ENCODE measurements around the gene GABARAPL1. TPM values are rescaled to one million over a fixed set of nuclear protein-coding genes. Genes with fewer than 3 reads are reported as not detected.

Gene GABARAPL1
- total and polyA plus RNA-seq, 2 of the 13 experiments (the other 11 are each of a cell fraction or from before 2014, with no cell fraction given): 7.9 to 26.1 TPM

DNA sequence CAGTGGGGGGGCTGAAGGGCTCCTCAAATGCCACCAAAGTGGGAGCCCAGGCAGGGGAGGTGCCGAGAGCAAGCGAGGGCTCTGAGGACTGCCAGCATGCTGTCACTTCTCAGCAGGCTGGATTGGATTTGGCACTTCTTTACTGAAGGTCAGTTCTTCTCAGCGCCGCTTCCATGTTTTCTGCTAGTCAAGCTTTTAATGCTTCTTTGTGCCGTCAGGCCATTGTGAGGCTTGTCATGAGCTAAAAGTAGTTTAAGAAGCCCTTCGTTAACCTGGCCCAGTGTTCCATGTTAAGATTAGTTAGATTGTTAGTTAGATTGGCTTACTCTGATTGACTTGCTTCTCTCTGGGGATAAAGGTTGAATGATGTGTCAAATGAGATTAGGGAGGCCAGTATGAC is 13.4 kb downstream of the GABARAPL1 start:
- Histone ChIP-seq H3K4me3 (replicated peaks in 1 of 3; ENCODE audit: insufficient read depth in 1 of 3, low read depth in 2 of 3, low read length in 3 of 3) (no peak overlapping the region), H2AFZ (ENCODE audit: low read length) (no peak overlapping the region), H3K79me2 (ENCODE audit: insufficient read depth, low read length) (no peaks in the 10 kb centered on the region), H3K4me1 (ENCODE audit: insufficient read depth, low read length) (no peaks in the 10 kb centered on the region), H3K27ac (ENCODE audit: extremely low read length, insufficient read depth, low read length) (no peak overlapping the region), H4K20me1 (ENCODE audit: insufficient read depth, low read length) (no peaks in the 10 kb centered on the region), H3K36me3 (replicated peaks in 1 of 2; ENCODE audit: control insufficient read depth in 1 of 2, insufficient read depth in 2 of 2, low read length in 2 of 2) (peaks cover 1 to 9% of the 10 kb centered on the region in 2 experiments; a peak in 2 of 5 replicates), H3K9me3 (ENCODE audit: low read length) (no peaks in the 10 kb centered on the region), H3K4me2 (ENCODE audit: low read depth, low read length) (no peak overlapping the region), H3K27me3 (ENCODE audit: control insufficient read depth in 1 of 2, insufficient read depth in 2 of 2, low read length in 2 of 2) (no peaks in the 10 kb centered on the region), H3K9ac (ENCODE audit: insufficient read depth, low read depth, low read length) (no peak overlapping the region)
- DNase-seq (ENCODE audit: low spot score): no peak
- no peak for FAIRE-seq
- ATAC-seq: no peak
- ChIA-PET POLR2A (no interaction called here), CTCF (ENCODE audit: low intra/inter-chr PET ratio, low total read pairs) (no interaction called here)
- intact Hi-C loops (cut with micrococcal nuclease; ENCODE audit: unreplicated experiment): no loop called here
- no TSS peak for BruUV-seq (replicated peaks)
- 97% methylated on average over 5 of the region's 6 CpGs for WGBS (ENCODE audit: low lambda C conversion rate)
- in situ Hi-C loops (cut with HindIII; ENCODE audit: extremely low pct_ligation_motif_present, low pct_unique_long_range_greater_than_20kb): no loop called here
- TF ChIP-seq, protein P1, sequence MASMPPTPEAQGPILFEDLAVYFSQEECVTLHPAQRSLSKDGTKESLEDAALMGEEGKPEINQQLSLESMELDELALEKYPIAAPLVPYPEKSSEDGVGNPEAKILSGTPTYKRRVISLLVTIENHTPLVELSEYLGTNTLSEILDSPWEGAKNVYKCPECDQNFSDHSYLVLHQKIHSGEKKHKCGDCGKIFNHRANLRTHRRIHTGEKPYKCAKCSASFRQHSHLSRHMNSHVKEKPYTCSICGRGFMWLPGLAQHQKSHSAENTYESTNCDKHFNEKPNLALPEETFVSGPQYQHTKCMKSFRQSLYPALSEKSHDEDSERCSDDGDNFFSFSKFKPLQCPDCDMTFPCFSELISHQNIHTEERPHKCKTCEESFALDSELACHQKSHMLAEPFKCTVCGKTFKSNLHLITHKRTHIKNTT (CRISPR knock-in tag; IDR thresholded peaks at IDR 0.05): no peak
- TF ChIP-seq SIN3A (IDR thresholded peaks at IDR 0.05; ENCODE audit: borderline replicate concordance, low read depth, low read length) (no peak), ZNF572 (CRISPR knock-in tag; IDR thresholded peaks at IDR 0.05) (no peak), ARNT (IDR thresholded peaks at IDR 0.05) (no peak), NFE2 (CRISPR knock-in tag; IDR thresholded peaks at IDR 0.05) (no peak), MEF2D (CRISPR knock-in tag; IDR thresholded peaks at IDR 0.05) (no peak), SNRNP70 (IDR thresholded peaks at IDR 0.05; ENCODE audit: low read depth, low read length) (no peak), ZNF670 (CRISPR knock-in tag; IDR thresholded peaks at IDR 0.05; ENCODE audit: borderline replicate concordance) (no peak), STAT5B (CRISPR knock-in tag; IDR thresholded peaks at IDR 0.05) (no peak), ZNF598 (CRISPR knock-in tag; IDR thresholded peaks at IDR 0.05; ENCODE audit: borderline replicate concordance) (no peak), MZF1 (CRISPR knock-in tag; IDR thresholded peaks at IDR 0.05; ENCODE audit: borderline replicate concordance) (no peak), ZNF329 (CRISPR knock-in tag; IDR thresholded peaks at IDR 0.05; ENCODE audit: low read depth) (no peak), ZFP62 (CRISPR knock-in tag; IDR thresholded peaks at IDR 0.05) (no peak), TBP (CRISPR knock-in tag; IDR thresholded peaks at IDR 0.05) (no peak)
- TF ChIP-seq, protein P2, sequence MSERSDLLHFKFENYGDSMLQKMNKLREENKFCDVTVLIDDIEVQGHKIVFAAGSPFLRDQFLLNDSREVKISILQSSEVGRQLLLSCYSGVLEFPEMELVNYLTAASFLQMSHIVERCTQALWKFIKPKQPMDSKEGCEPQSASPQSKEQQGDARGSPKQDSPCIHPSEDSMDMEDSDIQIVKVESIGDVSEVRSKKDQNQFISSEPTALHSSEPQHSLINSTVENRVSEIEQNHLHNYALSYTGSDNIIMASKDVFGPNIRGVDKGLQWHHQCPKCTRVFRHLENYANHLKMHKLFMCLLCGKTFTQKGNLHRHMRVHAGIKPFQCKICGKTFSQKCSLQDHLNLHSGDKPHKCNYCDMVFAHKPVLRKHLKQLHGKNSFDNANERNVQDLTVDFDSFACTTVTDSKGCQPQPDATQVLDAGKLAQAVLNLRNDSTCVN (CRISPR knock-in tag; IDR thresholded peaks at IDR 0.05; ENCODE audit: borderline replicate concordance): no peak
- TF ChIP-seq, protein P3, sequence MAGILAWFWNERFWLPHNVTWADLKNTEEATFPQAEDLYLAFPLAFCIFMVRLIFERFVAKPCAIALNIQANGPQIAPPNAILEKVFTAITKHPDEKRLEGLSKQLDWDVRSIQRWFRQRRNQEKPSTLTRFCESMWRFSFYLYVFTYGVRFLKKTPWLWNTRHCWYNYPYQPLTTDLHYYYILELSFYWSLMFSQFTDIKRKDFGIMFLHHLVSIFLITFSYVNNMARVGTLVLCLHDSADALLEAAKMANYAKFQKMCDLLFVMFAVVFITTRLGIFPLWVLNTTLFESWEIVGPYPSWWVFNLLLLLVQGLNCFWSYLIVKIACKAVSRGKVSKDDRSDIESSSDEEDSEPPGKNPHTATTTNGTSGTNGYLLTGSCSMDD (CRISPR knock-in tag; IDR thresholded peaks at IDR 0.05): no peak
- TF ChIP-seq, protein P4, sequence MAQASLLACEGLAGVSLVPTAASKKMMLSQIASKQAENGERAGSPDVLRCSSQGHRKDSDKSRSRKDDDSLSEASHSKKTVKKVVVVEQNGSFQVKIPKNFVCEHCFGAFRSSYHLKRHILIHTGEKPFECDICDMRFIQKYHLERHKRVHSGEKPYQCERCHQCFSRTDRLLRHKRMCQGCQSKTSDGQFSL (CRISPR knock-in tag; IDR thresholded peaks at IDR 0.05): no peak
- TF ChIP-seq, protein P5, sequence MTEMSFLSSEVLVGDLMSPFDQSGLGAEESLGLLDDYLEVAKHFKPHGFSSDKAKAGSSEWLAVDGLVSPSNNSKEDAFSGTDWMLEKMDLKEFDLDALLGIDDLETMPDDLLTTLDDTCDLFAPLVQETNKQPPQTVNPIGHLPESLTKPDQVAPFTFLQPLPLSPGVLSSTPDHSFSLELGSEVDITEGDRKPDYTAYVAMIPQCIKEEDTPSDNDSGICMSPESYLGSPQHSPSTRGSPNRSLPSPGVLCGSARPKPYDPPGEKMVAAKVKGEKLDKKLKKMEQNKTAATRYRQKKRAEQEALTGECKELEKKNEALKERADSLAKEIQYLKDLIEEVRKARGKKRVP (CRISPR knock-in tag; IDR thresholded peaks at IDR 0.05): no peak
- TF ChIP-seq, protein P6, sequence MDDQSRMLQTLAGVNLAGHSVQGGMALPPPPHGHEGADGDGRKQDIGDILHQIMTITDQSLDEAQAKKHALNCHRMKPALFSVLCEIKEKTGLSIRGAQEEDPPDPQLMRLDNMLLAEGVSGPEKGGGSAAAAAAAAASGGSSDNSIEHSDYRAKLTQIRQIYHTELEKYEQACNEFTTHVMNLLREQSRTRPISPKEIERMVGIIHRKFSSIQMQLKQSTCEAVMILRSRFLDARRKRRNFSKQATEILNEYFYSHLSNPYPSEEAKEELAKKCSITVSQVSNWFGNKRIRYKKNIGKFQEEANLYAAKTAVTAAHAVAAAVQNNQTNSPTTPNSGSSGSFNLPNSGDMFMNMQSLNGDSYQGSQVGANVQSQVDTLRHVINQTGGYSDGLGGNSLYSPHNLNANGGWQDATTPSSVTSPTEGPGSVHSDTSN (CRISPR knock-in tag; IDR thresholded peaks at IDR 0.05; ENCODE audit: borderline replicate concordance): no peak
